ENCODE measurements around the gene FGF22.

Gene FGF22

GRCh38 chr19:593505-593904 is 46.2 kb upstream of the FGF22 start:
- no peak for DNase-seq (ENCODE audit: low read depth)
- TF ChIP-seq, protein P1, sequence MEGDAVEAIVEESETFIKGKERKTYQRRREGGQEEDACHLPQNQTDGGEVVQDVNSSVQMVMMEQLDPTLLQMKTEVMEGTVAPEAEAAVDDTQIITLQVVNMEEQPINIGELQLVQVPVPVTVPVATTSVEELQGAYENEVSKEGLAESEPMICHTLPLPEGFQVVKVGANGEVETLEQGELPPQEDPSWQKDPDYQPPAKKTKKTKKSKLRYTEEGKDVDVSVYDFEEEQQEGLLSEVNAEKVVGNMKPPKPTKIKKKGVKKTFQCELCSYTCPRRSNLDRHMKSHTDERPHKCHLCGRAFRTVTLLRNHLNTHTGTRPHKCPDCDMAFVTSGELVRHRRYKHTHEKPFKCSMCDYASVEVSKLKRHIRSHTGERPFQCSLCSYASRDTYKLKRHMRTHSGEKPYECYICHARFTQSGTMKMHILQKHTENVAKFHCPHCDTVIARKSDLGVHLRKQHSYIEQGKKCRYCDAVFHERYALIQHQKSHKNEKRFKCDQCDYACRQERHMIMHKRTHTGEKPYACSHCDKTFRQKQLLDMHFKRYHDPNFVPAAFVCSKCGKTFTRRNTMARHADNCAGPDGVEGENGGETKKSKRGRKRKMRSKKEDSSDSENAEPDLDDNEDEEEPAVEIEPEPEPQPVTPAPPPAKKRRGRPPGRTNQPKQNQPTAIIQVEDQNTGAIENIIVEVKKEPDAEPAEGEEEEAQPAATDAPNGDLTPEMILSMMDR (conservative IDR thresholded peaks at IDR 0.05; ENCODE audit: low read depth, low read length): no peak
- no peak overlapping the region for H3K4me3 ChIP-seq (ENCODE audit: low read depth, low read length)

DNA sequence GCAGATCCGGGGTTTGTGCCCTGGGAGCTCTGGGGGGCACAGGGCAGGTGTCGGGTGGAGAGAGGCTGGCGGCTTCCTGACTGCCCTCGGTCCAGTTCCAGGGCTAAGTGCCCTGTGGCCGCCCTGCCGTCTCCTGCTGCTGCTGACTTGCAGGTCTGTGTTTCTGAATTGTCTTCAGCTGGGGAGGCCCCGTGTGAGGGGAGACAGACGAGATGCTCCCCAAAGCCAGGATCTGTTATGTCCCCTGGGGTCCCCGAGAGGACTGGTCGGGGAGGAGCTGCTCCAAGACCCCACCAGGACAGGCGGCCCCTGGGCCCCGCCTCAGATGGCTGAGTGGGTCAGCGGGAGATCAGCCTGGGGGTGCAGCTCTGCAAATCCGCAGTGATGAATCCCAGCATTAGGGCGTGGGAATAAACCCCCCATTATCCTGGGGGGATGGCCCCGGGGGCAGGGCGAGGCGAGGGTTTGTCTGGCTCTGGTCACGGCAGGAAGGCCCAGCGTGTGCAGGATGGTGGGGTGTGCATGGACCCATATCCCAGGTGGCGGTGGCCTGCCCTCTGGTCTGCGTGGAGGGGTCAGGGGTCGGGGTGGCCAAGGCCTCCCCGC is 45.3 kb upstream of the FGF22 start:
- TF ChIP-seq, protein P1 (conservative IDR thresholded peaks at IDR 0.05; ENCODE audit: low read depth, low read length): no peak
- H3K4me3 ChIP-seq (ENCODE audit: low read depth, low read length): no peak overlapping the region
- DNase-seq (ENCODE audit: low read depth): no peak

DNA sequence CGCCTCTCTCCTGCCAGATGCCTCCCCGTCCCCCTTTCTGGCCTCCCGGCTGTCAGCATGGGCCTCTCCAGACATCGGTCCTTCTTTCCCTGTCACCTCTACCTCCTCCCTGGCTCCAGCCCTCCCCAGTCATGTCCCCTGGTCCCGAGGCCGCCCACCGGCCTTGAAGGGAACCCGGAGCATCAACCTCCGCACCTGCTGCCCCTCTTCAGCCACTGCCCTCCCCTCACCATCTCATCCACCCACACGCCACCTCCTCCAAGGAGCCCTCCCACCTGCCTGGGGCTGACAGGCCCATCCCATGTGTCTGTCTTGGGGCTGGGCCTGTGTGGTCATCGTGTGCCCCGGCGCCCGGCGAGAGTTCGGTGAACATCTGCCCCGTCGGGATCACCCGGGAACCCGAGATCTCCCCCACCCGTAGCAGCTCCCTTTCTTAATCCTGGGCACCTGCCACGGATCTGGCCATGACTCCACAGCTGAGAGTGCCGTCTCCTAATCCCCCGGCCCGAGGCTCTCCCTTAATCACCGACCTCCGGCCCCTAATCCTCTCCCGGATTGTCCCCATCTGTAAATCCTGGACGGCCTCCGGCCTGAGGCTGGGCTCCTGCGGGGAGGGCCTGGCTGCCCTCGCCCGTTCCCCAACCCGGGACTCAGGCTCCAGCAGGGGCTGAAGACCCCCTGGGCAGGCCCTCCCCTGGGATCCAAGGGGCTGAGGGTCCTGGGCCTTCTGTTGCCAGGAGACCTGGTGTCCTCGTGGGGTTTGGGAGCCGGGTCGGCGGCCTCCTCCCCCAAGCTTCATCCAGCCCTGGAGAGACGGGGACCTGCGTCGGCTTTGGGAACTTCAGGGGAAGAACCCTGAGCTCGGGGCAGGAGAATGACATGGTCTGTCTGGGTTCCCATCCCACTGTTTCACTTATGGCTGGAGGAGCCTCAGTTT is 44.1 kb upstream of the FGF22 start:
- TF ChIP-seq, protein P1 (conservative IDR thresholded peaks at IDR 0.05; ENCODE audit: low read depth, low read length): no peak
- no peak overlapping the region for H3K4me3 ChIP-seq (ENCODE audit: low read depth, low read length)
- DNase-seq (ENCODE audit: low read depth): no peak

- TF ChIP-seq, protein P1 (conservative IDR thresholded peaks at IDR 0.05; ENCODE audit: low read depth, low read length): no peak
- DNase-seq (ENCODE audit: low read depth): no peak
- H3K4me3 ChIP-seq (ENCODE audit: low read depth, low read length): no peak overlapping the region
These were observed 43.4 kb upstream of the FGF22 start for GRCh38 chr19:596263-596655.

DNA sequence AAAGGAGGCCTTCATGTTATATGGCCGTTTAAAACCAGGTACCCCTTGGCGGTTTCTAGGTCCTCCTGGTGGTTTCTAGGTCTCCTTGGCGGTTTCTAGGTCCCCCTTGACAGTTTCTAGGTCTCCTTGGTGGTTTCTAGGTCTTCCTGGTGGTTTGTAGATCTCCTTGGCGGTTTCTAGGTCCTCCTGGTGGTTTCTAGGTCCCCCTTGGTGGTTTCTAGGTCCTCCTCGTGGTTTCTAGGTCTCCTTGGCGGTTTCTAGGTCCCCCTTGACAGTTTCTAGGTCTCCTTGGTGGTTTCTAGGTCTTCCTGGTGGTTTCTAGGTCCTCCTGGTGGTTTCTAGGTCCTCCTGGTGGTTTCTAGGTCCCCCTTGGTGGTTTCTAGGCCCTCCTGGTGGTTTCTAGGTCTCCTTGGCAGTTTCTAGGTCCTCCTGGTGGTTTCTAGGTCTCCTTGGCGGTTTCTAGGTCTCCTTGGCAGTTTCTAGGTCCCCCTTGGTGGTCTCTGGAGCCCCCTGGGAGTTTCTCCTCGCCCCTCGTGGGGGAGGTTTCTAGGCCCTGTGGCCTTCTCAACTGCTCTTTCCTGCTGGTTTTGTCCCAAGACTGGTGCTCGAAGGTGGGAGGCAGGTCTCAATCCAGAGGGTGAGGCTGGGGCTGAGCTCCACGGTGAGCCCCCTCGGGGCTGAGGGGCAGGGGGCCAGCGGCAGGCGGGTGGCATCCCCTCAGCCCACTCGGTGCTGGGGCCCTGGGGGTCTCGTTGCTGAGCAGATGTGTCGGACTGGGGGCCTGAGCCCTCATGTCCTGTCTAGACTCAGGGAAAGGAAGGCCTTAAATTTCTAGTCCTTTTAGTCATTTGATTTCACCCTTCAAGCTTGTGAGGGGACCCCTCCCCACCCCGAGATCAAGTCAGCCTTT is 42.0 kb upstream of the FGF22 start:
- no peak overlapping the region for H3K4me3 ChIP-seq (ENCODE audit: low read depth, low read length)
- TF ChIP-seq, protein P1 (conservative IDR thresholded peaks at IDR 0.05; ENCODE audit: low read depth, low read length): no peak
- DNase-seq (ENCODE audit: low read depth): no peak

GRCh38 chr19:601310-601709 is 38.4 kb upstream of the FGF22 start:
- no peak for DNase-seq (ENCODE audit: low read depth)
- H3K4me3 ChIP-seq (ENCODE audit: low read depth, low read length): no peak overlapping the region
- TF ChIP-seq, protein P1 (conservative IDR thresholded peaks at IDR 0.05; ENCODE audit: low read depth, low read length): no peak
